T-helper 17 cell (primary cell): Measurements from ENCODE around the gene B9D2. TPM values are rescaled to one million over a fixed set of nuclear protein-coding genes. Genes with fewer than 3 reads are reported as not detected.

Experiments used
- ATAC-seq: fragments of 150-1000 bp; cut with Tn5 transposase; 2 replicates; pipeline ENCODE4 v1.10.0; 2021; ENCODE audit warnings: mild to moderate bottlenecking, moderate library complexity
- DNase-seq, 3 donors: peaks; one replicate each; pipeline versions ENCODE4 v3.0.0 to v3.0.0-alpha.2; 2020 to 2021
- H3K9me3 ChIP-seq: one replicate; pipeline ENCODE4 v1.7.0; 2013; ENCODE audit warnings: low read length, mild to moderate bottlenecking; ENCODE audit not compliant: control insufficient read depth, poor library complexity, severe bottlenecking
- H3K27ac Mint-ChIP-seq: one replicate; pipeline ENCODE4 v1.8.0; 2022; ENCODE audit warnings: mild to moderate bottlenecking, moderate library complexity, mixed read lengths
- H3K27me3 Mint-ChIP-seq: one replicate; pipeline ENCODE4 v1.8.0; 2022; ENCODE audit warnings: mixed read lengths
- H3K36me3 Mint-ChIP-seq: one replicate; pipeline ENCODE4 v1.8.0; 2022; ENCODE audit warnings: low read depth, mixed read lengths
- H3K4me1 Mint-ChIP-seq: one replicate; pipeline ENCODE4 v1.8.0; 2022; ENCODE audit warnings: mild to moderate bottlenecking, mixed read lengths
- H3K4me3 Mint-ChIP-seq: one replicate; pipeline ENCODE4 v1.8.0; 2022; ENCODE audit warnings: mild to moderate bottlenecking, moderate library complexity, mixed read lengths
- total RNA-seq, 4 donors: library from RNA in 2 of 4; stranded (reverse) in 2 of 4; gene quantifications; one replicate each; pipeline ENCODE4 v1.2.3 and lab custom pipeline; 2022 to 2026

Gene B9D2
- total RNA-seq, 2 donors from 2014 or later = 37.1 to 41.4 TPM

GRCh38 chr19:41318696-41319499 lies 45.1 kb downstream of the B9D2 start:
- H3K36me3 Mint-ChIP-seq = peaks cover 10% of the 10 kb centered on the region

DNA sequence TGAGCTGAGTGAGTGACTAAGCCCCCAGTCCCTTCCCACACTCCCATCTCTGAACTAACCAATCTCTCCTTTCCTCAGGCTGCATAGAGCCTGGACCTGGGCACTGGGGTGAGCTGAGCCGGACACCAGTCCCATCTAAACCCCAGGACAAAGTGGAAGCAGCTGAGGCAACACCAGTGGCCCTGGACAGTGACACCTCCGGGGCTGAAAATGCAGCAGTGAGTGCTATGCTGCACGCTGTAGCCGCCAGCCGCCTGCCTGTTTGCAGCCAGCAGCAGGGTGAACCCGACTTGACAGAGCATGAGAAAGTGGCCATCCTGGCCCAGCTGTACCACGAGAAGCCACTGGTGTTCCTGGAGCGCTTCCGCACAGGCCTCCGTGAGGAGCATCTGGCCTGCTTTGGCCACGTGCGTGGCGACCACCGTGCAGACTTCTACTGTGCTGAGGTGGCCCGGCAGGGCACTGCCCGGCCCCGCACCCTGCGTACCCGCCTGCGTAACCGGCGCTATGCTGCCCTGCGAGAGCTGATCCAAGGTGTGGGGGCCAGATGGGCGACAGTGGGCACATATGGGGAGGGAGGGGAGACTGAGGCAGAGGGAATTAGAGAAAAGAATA lies 47.5 kb downstream of the B9D2 start:
- Mint-ChIP-seq H3K27me3 (no peaks in the 10 kb centered on the region), H3K27ac (peak overlapping the region; percentile 84)

More at GRCh38 chr19:41318696-41319499, 45.1 kb downstream of the B9D2 start:
- Mint-ChIP-seq H3K4me1 (peaks cover 32% of the 10 kb centered on the region), H3K4me3 (peak overlapping the region; percentile 73), H3K27me3 (no peaks in the 10 kb centered on the region), H3K27ac (peak overlapping the region; percentile 84)
- no peaks in the 10 kb centered on the region for H3K9me3 ChIP-seq
- DNase-seq = no peak
- peak; percentile 12 for ATAC-seq

GRCh38 chr19:41311613-41312012 lies 52.3 kb downstream of the B9D2 start:
- H3K4me1 Mint-ChIP-seq = peaks cover 55% of the 10 kb centered on the region
- DNase-seq = no peak
- ATAC-seq = no peak

More for the DNA sequence above, 47.5 kb downstream of the B9D2 start:
- Mint-ChIP-seq H3K36me3 (peaks cover 10% of the 10 kb centered on the region), H3K4me3 (peak overlapping the region; percentile 63), H3K4me1 (peaks cover 38% of the 10 kb centered on the region)
- no peaks in the 10 kb centered on the region for H3K9me3 ChIP-seq
- ATAC-seq = no peak
- DNase-seq = no peak

GRCh38 chr19:41311072-41311471 lies 52.9 kb downstream of the B9D2 start:
- peaks cover 18% of the 10 kb centered on the region for H3K36me3 Mint-ChIP-seq
- H3K4me1 Mint-ChIP-seq = peaks cover 53% of the 10 kb centered on the region
- peak overlapping the region; percentile 100 for H3K27ac Mint-ChIP-seq
- no peaks in the 10 kb centered on the region for H3K9me3 ChIP-seq
- no peak for DNase-seq
- no peaks in the 10 kb centered on the region for H3K27me3 Mint-ChIP-seq
- H3K4me3 Mint-ChIP-seq = peak overlapping the region; percentile 66
- ATAC-seq = no peak

More at GRCh38 chr19:41311613-41312012, 52.3 kb downstream of the B9D2 start:
- no peaks in the 10 kb centered on the region for H3K9me3 ChIP-seq
- Mint-ChIP-seq H3K36me3 (peaks cover 18% of the 10 kb centered on the region), H3K4me3 (peak overlapping the region; percentile 66), H3K27me3 (no peaks in the 10 kb centered on the region), H3K27ac (peak overlapping the region; percentile 100)

DNA sequence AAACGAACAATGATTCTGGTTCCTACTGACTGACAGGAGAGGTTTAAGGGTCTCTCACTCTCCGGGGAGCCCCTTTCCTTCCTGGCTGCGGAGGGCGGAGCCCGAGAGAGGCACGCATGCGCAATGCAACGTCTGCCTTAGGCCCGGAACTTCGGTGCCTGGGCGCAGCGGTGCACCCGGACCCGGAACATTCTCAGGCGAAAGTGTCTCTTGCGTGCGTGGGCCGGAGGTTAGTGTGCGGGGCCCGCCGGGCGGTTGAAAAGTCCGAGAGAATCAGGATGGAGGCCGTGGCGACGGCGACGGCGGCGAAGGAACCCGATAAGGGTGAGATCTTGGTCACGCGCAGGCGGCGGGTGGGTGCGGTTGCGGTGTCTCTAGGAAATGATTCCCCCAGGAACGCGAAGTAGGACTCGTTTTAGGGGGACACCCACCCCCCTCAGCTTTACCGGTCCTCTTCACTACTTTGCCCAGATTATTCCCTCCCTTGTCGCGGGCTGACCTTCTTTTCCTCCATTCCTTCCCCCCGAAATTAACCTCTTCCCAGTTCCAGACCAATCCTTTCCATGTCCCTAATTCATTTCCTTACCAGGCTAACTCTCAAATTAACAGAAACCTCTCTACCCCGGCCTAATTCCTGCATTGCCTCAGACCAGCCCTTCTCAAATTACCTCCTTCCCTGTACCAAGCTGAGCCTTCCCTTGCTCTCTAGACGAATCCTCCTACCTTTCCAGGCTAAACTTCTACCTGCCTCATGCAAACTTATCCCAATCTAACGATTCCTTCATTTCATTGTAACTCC lies 53.7 kb downstream of the B9D2 start, which contains the start of gene CCDC97:
Gene CCDC97 (plus strand): TSS at position 140 of the 799 bp plus-strand sequence. CDS start 139 bp downstream, at position 279.
- H3K9me3 ChIP-seq = no peaks in the 10 kb centered on the region
- DNase-seq (peak; percentile 82 to 84 (median 83)), ATAC-seq (peak; percentile 60)
- H3K36me3 Mint-ChIP-seq = peaks cover 18% of the 10 kb centered on the region
- H3K27ac Mint-ChIP-seq = peak within 1 kb of the TSS; percentile 100
- H3K27me3 Mint-ChIP-seq = no peaks in the 10 kb centered on the region
- peaks cover 55% of the 10 kb centered on the region for H3K4me1 Mint-ChIP-seq
- peak within 1 kb of the TSS; percentile 100 for H3K4me3 Mint-ChIP-seq

GRCh38 chr19:41309180-41310032 lies 54.5 kb downstream of the B9D2 start:
- Mint-ChIP-seq H3K4me3 (peak overlapping the region; percentile 100), H3K27me3 (no peaks in the 10 kb centered on the region), H3K36me3 (peaks cover 18% of the 10 kb centered on the region), H3K27ac (peak overlapping the region; percentile 100), H3K4me1 (peaks cover 61% of the 10 kb centered on the region)
- no peaks in the 10 kb centered on the region for H3K9me3 ChIP-seq
- DNase-seq = no peak
- ATAC-seq = peak; percentile 1

DNA sequence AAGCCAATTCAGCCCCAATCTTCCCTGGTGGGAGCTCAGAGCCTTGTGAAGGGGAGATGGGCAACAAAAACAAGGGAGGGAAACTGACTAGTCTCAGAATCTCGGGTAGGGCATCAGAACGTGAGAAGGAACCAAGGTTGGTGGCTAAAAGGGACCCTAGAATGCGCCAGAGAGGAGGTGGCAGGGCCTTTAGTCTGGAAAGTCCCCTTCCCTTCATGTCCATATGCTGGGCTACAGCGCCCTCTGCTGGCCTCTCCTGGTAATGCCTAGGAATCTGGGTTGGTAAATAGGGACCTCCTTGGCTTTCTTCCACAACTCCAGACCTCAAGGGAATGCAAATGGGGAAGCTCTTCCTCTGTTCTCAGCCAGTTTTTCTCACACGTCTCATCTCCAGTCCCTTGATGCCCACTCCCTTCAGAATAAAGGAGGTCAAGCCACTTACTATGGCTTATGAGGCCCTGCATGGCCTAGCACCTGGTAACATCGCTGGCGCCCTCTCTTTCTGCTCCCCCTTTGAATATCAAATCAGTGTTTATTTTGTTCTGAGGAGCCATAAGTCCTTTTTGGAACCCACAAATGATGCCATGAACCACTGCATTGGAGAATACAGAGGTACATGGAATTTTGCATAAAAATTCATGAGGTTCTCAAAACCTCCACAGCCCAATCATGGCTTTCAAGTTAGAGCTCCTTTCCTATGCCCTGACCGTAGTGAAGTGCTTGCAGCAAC lies 55.3 kb downstream of the B9D2 start:
- Mint-ChIP-seq H3K4me1 (peaks cover 68% of the 10 kb centered on the region), H3K36me3 (peaks cover 22% of the 10 kb centered on the region), H3K27ac (peak overlapping the region; percentile 100), H3K27me3 (no peaks in the 10 kb centered on the region), H3K4me3 (peak overlapping the region; percentile 100)
- DNase-seq = peak; percentile 83 to 97 (median 86)
- no peaks in the 10 kb centered on the region for H3K9me3 ChIP-seq
- ATAC-seq = peak; percentile 61

GRCh38 chr19:41307954-41308449 lies 55.9 kb downstream of the B9D2 start:
- Mint-ChIP-seq H3K4me3 (peak overlapping the region; percentile 100), H3K27me3 (no peaks in the 10 kb centered on the region), H3K4me1 (peaks cover 66% of the 10 kb centered on the region), H3K36me3 (peaks cover 19% of the 10 kb centered on the region), H3K27ac (peak overlapping the region; percentile 100)
- ATAC-seq (peak; percentile 4), DNase-seq (no peak)
- no peaks in the 10 kb centered on the region for H3K9me3 ChIP-seq

DNA sequence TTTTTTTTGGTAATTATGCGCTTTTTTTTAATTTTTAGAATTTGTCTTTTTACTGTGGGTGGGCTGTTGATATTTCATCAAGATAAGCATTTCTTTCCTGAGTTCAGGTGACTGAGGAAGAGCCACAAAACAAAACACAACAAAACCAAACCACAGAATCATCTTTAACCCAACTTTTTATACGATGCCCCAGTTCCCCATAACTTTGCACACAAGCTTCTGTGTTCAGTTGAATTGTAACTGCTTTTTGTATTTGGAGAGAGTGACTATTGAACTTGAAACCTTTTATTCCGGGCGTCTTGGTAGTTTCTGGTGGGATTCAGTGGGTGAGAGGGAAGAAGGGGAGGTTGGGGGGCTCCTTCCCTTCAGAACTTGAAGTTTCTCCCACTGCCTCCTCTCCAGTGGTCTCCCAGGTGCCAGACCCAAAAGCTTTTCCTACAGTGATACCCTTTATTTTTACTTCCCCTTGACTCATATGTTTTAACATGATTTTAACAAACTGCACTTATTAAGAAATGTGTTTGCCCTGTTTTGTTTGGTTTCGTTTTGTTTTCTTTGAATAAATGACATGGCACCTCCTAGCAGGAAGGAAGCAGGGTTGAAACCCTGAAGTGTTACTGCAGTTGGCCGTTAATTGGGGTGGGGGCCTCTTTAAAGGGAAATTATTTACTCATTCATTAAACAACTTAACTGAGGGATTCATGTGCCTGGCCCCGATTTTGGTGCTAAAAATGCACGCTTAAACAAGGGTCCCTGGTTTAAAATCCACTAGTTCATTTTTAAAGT lies 56.7 kb downstream of the B9D2 start:
- peak; percentile 36 for ATAC-seq
- H3K4me3 Mint-ChIP-seq = peak overlapping the region; percentile 100
- peak overlapping the region; percentile 100 for H3K27ac Mint-ChIP-seq
- H3K9me3 ChIP-seq = no peaks in the 10 kb centered on the region
- peaks cover 66% of the 10 kb centered on the region for H3K4me1 Mint-ChIP-seq
- H3K27me3 Mint-ChIP-seq = no peaks in the 10 kb centered on the region
- DNase-seq = no peak
- peaks cover 22% of the 10 kb centered on the region for H3K36me3 Mint-ChIP-seq

DNA sequence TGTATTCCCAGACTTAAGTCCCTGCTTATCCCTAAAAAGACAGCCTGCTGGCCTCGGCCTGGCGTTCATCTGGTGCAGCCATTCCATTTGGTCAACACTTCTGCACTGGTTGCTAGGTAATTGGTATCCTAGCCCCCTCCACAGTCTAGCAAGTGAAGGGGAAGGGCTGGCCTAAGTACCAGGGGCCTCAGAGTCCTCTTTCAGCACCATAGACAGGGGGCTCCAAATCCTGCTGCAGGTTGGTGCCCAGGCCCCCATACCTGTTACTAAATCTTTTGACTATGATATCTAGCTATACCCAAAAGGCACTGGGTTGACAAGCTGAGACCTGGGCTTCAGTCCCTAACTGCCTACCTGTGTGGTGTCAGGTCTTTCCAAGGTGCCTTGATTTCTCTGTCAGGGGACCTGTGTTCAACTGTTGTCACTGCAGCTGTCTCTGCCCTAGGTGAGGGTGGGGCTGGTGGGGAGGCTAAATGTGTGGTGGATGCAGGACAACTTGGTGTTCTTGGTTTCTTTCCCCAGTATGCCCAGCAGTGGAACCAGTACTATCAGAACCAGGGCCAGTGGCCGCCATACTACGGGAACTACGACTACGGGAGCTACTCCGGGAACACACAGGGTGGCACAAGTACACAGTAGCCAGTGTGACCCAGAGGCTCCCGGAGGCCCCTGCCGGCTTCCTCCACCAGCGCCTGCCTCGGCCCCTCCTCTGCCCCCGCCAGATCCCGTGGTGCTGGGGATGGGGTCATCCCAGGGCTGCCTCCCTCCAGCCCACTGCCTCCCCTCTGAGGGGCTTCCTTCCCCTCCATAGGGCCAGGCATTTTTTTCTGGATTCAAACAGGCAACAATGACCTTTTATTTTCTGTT lies 57.8 kb downstream of the B9D2 start:
- Mint-ChIP-seq H3K36me3 (peaks cover 22% of the 10 kb centered on the region), H3K4me3 (peak overlapping the region; percentile 100), H3K27ac (peak overlapping the region; percentile 100), H3K27me3 (no peaks in the 10 kb centered on the region), H3K4me1 (peaks cover 70% of the 10 kb centered on the region)
- no peaks in the 10 kb centered on the region for H3K9me3 ChIP-seq
- ATAC-seq (no peak), DNase-seq (no peak)
